Measurements from ENCODE around the gene TCF21. TPM values are rescaled to one million over a fixed set of nuclear protein-coding genes. Genes with fewer than 3 reads are reported as not detected.

TCF21 gene
- total RNA-seq, 2 experiments from 2014 or later, result not detected

DNA sequence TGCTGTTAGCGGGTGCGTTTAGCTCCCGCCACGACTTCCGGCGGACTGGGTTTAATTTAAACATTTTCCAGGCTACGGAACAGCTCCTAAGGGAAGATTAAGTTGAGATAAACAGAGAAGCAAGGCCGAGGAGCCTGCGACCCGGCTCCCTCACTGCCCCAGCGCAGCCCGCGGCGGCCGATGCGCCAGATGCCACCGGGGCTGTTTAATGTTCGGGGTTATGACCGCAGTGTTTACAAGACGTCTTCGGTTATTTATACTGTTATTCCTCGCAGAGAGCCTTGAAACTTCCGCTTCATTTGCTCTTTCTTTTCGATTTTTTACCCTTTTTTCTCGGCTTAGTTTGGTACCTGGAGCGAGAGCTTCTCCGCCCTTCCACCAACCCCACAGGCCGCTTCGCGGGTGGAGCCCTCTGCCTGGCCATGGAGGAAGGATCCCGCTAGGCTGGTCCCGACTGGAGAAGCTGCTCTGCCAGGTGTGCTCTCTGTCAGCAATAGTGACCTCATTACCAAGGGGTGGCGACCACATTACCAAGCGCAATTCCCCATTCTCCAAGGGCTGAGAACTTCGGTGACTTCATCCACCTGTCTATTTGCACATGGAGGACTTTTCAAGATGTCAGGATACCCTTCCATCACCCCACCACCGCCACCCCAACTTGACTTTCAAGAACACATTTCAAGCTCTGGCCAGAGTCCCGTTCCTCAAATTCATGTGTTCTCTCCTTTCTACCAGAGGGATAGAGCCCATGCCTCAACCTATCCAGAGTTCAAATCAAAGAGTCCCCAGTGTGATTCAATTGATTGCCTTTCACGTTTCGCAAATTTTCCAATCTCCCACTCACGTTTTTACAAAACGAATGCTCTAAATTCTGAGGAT lies 4.1 kb downstream of the TCF21 start:
- Histone ChIP-seq H3K79me2 (ENCODE audit: insufficient read depth, low read depth, low read length) (no peaks in the 10 kb centered on the region), H3K4me1 (ENCODE audit: insufficient read depth, low read length, poor library complexity, severe bottlenecking) (no peaks in the 10 kb centered on the region), H3K9me2 (ENCODE audit: insufficient read depth, low read length) (no peaks in the 10 kb centered on the region), H2AFZ (ENCODE audit: low read length) (no peak overlapping the region), H4K20me1 (ENCODE audit: insufficient read depth, low read length) (no peaks in the 10 kb centered on the region), H3K27ac (ENCODE audit: low read depth, low read length, poor library complexity, severe bottlenecking) (no peak overlapping the region), H3K4me3 (ENCODE audit: low read depth, low read length, poor library complexity, severe bottlenecking) (no peak overlapping the region), H3K9me3 (ENCODE audit: low read length) (no peaks in the 10 kb centered on the region), H3K4me2 (ENCODE audit: low read length) (no peak overlapping the region), H3K36me3 (ENCODE audit: insufficient read depth, low read length) (no peaks in the 10 kb centered on the region)
- ChIA-PET CTCF (ENCODE audit: unreplicated experiment) (no interaction called here), POLR2A (no interaction called here)
- intact Hi-C loops (cut with micrococcal nuclease; ENCODE audit: unreplicated experiment), result no loop called here
- no peak for DNase-seq (ENCODE audit: low spot score)
- no TSS peak for BruUV-seq (replicated peaks)
- no peak for TF ChIP-seq EZH2phosphoT487 (IDR thresholded peaks at IDR 0.05; ENCODE audit: borderline replicate concordance, low read depth, low read length)
- TF ChIP-seq, protein P1, sequence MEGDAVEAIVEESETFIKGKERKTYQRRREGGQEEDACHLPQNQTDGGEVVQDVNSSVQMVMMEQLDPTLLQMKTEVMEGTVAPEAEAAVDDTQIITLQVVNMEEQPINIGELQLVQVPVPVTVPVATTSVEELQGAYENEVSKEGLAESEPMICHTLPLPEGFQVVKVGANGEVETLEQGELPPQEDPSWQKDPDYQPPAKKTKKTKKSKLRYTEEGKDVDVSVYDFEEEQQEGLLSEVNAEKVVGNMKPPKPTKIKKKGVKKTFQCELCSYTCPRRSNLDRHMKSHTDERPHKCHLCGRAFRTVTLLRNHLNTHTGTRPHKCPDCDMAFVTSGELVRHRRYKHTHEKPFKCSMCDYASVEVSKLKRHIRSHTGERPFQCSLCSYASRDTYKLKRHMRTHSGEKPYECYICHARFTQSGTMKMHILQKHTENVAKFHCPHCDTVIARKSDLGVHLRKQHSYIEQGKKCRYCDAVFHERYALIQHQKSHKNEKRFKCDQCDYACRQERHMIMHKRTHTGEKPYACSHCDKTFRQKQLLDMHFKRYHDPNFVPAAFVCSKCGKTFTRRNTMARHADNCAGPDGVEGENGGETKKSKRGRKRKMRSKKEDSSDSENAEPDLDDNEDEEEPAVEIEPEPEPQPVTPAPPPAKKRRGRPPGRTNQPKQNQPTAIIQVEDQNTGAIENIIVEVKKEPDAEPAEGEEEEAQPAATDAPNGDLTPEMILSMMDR (conservative IDR thresholded peaks at IDR 0.05; ENCODE audit: low read length), result no peak

DNA sequence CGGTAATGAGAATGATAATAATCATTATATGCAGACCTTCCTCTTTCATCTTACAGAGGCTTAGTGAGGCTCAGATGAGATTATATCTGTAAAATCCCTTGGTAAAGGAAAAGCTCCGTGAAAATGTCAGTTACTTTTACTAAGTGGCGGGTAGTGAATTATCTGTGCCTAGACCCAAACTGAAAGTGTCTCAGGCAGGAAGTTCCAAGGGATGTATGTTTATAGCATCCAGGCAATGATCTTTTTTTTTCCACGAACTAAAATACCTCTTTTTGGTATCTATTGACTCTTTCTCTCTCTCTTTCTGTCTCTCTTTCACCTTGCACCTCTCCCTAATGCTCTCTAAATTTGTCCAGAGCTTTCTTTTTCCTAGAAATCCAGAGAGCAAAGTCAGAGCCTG lies 5.0 kb downstream of the TCF21 start:
- Histone ChIP-seq H4K20me1 (ENCODE audit: insufficient read depth, low read length) (no peaks in the 10 kb centered on the region), H3K4me1 (ENCODE audit: insufficient read depth, low read length, poor library complexity, severe bottlenecking) (no peaks in the 10 kb centered on the region), H3K4me2 (ENCODE audit: low read length) (no peak overlapping the region), H3K4me3 (ENCODE audit: low read depth, low read length, poor library complexity, severe bottlenecking) (no peak overlapping the region), H3K36me3 (ENCODE audit: insufficient read depth, low read length) (no peaks in the 10 kb centered on the region), H3K79me2 (ENCODE audit: insufficient read depth, low read depth, low read length) (no peaks in the 10 kb centered on the region), H3K9me2 (ENCODE audit: insufficient read depth, low read length) (no peaks in the 10 kb centered on the region), H3K27ac (ENCODE audit: low read depth, low read length, poor library complexity, severe bottlenecking) (no peak overlapping the region), H3K9me3 (ENCODE audit: low read length) (no peaks in the 10 kb centered on the region), H2AFZ (ENCODE audit: low read length) (no peak overlapping the region)
- BruUV-seq (replicated peaks), result no TSS peak
- no peak for DNase-seq (ENCODE audit: low spot score)
- ChIA-PET CTCF (ENCODE audit: unreplicated experiment) (no interaction called here), POLR2A (no interaction called here)
- TF ChIP-seq, protein P1 (conservative IDR thresholded peaks at IDR 0.05; ENCODE audit: low read length), result no peak
- TF ChIP-seq EZH2phosphoT487 (IDR thresholded peaks at IDR 0.05; ENCODE audit: borderline replicate concordance, low read depth, low read length), result no peak
- intact Hi-C loops (cut with micrococcal nuclease; ENCODE audit: unreplicated experiment), result no loop called here

DNA sequence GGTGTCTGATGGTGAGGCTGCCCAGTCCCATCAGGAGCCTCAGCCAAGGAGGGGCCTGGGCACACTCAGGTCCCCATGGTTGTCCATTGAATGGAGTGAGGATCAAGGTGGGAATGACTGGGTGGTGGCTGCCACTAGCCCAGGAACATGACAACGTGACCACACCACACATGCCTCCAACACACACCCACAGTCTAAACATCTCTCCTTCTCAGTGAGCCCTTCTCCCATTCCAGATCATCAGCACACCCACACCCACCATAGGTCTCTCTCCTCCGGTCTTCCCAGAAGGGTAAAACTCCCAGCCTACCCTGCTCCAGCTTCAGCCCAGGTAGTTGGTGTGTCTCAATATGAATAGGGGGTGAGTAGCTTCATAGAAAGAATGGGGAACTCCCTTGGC lies 5.5 kb downstream of the TCF21 start:
- Histone ChIP-seq H4K20me1 (ENCODE audit: insufficient read depth, low read length) (no peaks in the 10 kb centered on the region), H3K4me1 (ENCODE audit: insufficient read depth, low read length, poor library complexity, severe bottlenecking) (no peaks in the 10 kb centered on the region), H3K27ac (ENCODE audit: low read depth, low read length, poor library complexity, severe bottlenecking) (no peak overlapping the region), H3K9me2 (ENCODE audit: insufficient read depth, low read length) (no peaks in the 10 kb centered on the region), H3K4me3 (ENCODE audit: low read depth, low read length, poor library complexity, severe bottlenecking) (no peak overlapping the region), H3K36me3 (ENCODE audit: insufficient read depth, low read length) (no peaks in the 10 kb centered on the region), H3K79me2 (ENCODE audit: insufficient read depth, low read depth, low read length) (no peaks in the 10 kb centered on the region), H3K9me3 (ENCODE audit: low read length) (no peaks in the 10 kb centered on the region), H3K4me2 (ENCODE audit: low read length) (no peak overlapping the region), H2AFZ (ENCODE audit: low read length) (no peak overlapping the region)
- ChIA-PET POLR2A (interaction anchor here (0.8 kb wide), 1 partner anchor 64 kb away, joined by 3 read pairs; no protein-coding TSS in a partner anchor), CTCF (ENCODE audit: unreplicated experiment) (no interaction called here)
- intact Hi-C loops (cut with micrococcal nuclease; ENCODE audit: unreplicated experiment), result no loop called here
- TF ChIP-seq EZH2phosphoT487 (IDR thresholded peaks at IDR 0.05; ENCODE audit: borderline replicate concordance, low read depth, low read length), result no peak
- TF ChIP-seq, protein P1 (conservative IDR thresholded peaks at IDR 0.05; ENCODE audit: low read length), result no peak
- no TSS peak for BruUV-seq (replicated peaks)
- DNase-seq (ENCODE audit: low spot score), result no peak

Data from OCI-LY7 (cell line).